Erythroblast (primary cell): ENCODE data around the gene TBX21.

ENCODE experiments used
- DNase-seq, 2 experiments: peaks; one replicate each; lab custom pipeline; 2025; lab: John Stamatoyannopoulos, UW
- GATA1 ChIP-seq: IDR thresholded peaks from 2 replicates; pipeline ENCODE4 v1.6.1; 2011; ENCODE audit warnings: low read depth, mild to moderate bottlenecking, control low read depth, low read length, moderate library complexity
- POLR2A ChIP-seq: IDR thresholded peaks from 2 replicates; pipeline ENCODE4 v1.6.1; 2011; ENCODE audit warnings: mild to moderate bottlenecking, low read length

The TBX21 gene

DNA sequence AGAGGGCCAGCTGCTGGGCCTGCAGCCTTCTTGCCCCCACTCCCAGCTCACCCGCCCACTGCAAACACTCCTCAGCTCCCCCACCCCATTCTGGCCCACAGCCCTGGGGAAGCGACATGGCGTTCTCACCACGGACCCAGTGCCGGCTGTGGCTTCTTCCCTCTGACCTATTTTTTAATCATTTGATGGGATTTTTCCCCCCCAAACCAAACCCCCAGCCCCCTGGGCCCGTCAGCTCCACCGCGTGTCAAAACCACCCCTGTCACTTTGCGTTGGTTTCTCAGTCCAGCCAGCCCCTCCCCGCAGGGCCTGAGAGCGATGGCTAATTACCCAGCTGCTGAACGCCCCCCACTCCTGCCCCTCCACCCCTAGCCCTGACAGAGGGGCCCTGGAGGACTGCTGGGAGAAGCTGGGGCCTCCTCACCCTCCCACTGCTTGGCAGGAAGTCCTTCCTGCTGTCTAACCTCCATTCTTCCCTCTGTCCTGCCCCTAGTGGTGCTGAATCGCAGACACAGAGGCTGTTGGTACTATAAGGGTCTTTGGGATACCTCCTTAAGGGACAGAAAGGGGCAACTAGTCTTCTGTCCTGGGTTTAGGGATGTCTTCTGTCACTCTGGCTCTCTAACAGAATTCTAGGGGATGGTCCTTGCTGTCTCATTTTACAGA is 7.5 kb upstream of the TBX21 start:
- no peak for TF ChIP-seq POLR2A
- TF ChIP-seq GATA1: no peak
- DNase-seq: no peak

DNA sequence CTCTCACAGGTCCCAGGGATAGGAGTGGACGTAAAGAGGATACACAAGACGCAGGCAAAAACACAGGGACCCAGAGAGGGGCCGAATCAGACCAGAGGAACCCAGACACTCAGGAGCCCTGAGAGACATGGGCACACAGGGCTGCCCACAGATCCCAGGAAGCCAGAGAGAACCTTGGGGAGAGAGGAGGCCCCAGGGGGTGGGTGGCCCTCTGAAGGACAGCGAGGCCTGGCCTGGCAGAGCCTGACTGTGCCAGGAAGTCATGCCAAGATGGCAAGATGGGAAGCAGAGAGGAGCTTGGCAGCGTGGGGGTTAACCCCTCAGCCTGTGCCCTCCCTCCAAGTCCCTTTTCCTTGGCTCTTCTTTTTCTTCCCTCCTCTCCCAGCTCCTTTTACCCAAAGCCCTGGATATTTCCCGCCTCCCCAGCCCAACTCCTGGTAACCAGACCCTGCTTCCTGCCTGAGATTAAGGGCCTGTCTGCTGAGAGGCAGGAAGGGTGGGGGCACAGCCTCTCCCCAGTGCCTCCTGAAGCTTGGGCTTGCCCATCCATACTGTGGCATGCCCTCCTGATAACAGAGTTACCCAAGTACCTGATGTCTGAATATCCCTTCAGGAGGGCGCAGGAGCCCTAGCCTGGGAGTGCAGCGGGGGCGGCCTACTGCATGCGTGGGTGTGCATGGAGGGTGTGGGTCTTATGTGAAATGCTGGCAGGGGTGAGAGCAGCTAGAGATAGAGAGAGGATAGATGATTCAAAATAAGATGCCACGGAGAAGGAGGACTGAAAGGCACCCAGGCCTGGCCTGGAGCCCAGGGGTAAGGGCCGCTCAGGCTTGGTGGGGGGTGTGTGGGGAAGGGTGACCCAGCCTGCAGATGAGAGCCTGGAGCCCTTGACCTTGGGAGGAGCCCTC is 6.0 kb upstream of the TBX21 start:
- DNase-seq: no peak
- TF ChIP-seq POLR2A (no peak), GATA1 (no peak)

DNA sequence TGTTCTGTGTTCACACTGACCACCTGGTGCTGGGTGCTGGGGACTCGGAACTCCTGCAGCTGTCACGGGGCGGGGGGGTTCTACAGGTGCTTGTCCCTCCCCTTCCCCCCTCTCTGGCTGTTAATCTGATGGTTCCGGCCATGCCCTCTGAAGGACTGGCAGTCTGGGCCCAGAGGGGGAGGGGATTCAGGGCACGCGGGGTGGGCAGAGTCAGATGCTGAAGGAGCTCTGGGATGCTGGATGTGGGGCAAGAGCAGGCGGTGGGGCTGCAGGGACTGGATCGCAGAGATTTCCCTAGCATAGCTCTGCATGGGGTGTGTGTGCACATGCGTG is 5.4 kb upstream of the TBX21 start:
- DNase-seq: no peak

DNA sequence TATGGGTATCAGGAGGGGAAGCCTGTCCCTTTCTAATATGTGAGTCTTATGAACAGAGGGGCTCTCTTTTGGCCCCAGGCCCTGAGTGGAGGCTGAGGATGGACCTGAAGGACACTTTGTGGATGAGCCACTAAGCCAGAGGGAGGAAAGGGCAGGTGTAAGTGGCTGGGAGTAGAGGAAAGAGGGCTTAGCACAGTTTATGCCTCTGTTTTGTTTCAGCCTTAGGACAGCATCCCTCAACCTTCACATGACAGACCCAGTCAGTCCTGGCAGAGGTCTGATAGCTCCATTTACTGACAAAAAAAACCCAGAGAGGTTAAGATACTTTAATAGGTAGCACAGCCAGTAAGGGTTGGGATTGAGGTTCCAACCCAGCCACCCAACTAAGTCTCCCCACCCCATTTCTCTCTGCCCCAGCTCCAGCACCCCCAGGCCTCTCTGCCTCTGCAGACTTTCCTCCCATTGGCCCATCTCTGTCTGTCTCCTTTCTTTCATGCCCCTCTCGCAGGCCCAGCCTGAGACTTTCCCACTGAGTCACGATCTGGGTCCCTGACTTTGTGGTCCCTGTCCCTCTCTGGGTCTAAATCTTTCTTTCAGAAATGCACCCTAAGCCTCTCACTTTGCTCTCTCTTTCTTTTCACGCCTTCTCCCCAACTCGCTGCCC is 4.7 kb upstream of the TBX21 start:
- no peak for TF ChIP-seq POLR2A
- DNase-seq: no peak

More for the DNA sequence above, 5.4 kb upstream of the TBX21 start:
- TF ChIP-seq GATA1: no peak
- TF ChIP-seq POLR2A: no peak

DNA sequence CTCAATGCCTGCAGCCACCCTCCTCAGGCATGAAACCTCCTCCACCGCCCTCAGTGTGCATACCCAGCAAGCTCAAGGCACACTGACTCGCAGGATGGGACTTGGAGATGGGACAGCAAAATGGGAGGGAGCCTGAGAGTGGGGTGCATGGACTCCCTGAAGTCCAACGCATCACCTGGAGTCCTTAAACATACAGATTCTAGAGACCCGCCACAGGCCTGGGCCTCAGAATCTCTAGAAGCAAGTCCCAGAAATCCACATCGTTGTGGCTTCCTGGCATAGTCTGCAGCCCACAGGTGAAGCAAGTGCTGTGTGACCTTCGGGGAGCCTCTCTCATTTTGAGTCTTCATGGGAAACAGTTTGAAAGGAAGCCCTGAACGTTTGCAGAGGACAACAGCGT is 3.6 kb upstream of the TBX21 start:
- no peak for DNase-seq
- TF ChIP-seq GATA1: no peak
- TF ChIP-seq POLR2A: no peak

DNA sequence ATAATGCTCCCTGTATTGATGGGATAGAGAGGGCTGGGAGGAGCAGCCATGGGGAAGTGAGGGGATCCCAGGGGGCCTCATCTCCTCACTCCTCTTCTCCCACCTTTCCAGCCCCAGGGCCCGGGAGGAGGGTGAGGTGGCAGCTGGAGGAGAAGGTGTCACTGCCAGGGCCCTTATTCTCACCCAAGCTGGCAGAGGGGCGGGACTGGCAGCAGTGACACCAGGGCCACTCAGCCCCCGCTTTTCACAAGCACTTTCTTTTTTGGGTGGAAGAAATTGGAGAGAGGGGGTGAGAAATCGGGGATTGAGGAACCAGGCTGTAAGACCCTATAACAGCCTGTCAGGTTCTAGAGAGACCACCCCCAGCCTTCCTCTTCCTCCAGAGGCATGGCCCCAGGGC is 2.4 kb upstream of the TBX21 start:
- DNase-seq: no peak
- TF ChIP-seq POLR2A (no peak), GATA1 (no peak)

DNA sequence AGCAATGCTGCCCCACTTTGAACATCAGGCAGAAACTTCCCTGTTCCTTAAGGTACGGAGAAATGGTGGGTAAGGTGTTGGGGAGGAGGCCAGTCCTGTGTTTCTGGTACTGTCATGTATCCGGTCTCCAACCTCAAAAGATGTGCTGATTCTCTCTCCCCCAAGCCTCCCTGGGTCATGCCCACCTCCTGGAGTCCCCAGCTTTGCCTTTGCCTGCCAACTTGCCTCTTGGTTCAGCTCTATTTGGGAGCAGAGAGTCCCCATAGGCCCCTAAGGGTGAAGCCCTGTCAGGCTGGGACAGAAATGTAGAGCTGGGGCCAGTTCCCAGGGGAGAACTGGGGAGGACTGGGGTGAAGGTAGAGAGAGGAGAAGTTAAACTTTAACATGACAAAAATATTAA is 1.6 kb upstream of the TBX21 start:
- TF ChIP-seq GATA1: no peak
- TF ChIP-seq POLR2A: no peak
- DNase-seq: no peak

DNA sequence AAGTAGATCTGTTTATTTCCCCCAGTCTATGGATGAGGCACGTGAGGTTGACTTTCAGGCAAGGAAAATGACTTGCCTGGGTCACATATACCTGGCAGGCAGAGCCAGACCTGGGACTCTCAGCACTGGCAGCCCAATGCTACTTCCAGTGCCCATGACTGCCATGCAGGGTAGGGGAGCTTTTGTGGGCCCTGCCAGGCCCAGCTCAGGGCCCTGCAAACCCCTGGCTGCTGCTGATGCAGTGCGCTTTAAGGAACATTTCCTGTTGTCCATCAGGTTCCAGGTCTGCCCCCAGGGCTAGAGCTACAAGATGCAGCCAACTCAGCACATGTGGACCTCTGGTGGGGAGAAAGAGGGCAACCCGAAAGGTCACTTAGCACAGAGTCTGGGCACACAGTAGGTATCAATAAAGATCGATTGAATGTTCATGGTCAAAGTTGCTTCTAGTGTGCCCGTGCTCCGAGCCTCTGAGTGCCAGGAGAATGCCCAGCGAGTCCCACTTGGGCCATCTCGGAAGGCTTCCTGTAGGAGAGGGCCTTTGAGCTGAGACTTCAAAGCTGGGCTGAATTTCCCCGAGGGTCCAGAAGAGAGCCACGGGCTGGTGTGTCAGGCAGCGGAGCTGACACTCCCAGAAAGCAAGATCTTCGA is 513 bp upstream of the TBX21 start:
- DNase-seq: no peak
- TF ChIP-seq GATA1 (no peak), POLR2A (no peak)

DNA sequence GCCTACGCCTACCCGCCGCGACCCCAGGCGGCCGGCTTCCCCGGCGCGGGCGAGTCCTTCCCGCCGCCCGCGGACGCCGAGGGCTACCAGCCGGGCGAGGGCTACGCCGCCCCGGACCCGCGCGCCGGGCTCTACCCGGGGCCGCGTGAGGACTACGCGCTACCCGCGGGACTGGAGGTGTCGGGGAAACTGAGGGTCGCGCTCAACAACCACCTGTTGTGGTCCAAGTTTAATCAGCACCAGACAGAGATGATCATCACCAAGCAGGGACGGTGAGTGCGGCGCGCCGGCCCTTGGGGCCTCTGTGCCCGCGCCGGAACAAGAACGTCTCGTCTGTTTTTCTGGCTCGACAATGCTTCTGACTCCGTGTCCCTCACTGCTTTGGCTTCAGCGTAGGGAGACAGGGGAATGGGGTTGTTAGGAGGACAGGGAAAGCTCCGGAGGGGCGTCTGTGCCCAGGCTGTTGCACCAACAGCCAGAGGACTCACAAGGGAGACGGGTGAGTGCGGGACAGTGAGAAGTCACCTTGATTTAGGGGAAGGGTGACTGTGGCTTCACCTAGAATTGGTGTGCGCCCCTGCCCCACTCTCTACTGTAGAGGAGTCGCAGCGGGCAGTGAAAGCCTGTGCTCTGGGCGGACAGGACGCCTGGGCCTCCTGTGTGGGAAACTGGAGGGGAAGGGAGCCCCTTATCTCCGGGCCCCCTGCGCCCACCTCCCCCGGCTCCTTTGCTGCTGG is 806 bp downstream of the TBX21 start:
- TF ChIP-seq GATA1 (no peak), POLR2A (no peak)
- DNase-seq: no peak

DNA sequence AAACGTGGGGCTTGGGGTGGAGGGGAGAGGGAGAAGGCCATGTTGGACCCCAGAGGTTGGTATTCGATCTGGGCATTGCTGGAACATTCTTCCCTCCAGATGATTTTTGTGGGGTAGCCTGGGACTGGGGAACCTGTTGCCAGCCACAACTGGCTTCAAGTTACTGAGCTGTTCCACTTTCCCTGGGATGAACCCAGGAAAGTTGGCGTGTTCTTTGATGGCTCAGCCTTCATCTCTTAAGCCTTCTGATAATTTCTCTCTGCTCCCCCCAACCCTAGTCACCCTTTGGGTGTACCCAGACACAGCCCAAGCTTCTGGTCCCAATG is 2.1 kb downstream of the TBX21 start:
- TF ChIP-seq POLR2A: no peak
- no peak for TF ChIP-seq GATA1
- DNase-seq: no peak

DNA sequence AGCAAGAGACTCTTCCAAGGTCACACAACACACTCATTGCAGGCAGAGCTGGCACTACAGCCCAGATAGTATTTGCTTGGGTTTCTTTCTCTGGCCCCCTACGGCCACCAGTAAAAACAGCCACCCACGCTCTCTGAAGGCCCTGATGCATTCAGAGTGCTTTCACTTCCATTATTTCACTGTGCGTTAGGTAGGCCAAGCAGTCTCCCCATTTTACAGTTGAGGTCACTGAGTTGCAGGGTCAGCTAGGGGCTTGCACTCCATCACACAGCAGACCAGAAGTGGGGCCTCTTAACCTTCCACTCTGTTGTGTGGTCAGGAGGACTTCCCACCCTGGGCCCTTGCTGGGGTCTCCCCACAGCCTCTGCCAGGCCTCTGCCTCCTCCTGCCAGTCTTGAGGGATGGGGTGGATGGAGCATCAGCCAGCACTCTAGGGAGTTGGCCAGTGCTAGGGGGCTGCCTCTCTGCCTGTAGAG is 2.5 kb downstream of the TBX21 start:
- DNase-seq: no peak

DNA sequence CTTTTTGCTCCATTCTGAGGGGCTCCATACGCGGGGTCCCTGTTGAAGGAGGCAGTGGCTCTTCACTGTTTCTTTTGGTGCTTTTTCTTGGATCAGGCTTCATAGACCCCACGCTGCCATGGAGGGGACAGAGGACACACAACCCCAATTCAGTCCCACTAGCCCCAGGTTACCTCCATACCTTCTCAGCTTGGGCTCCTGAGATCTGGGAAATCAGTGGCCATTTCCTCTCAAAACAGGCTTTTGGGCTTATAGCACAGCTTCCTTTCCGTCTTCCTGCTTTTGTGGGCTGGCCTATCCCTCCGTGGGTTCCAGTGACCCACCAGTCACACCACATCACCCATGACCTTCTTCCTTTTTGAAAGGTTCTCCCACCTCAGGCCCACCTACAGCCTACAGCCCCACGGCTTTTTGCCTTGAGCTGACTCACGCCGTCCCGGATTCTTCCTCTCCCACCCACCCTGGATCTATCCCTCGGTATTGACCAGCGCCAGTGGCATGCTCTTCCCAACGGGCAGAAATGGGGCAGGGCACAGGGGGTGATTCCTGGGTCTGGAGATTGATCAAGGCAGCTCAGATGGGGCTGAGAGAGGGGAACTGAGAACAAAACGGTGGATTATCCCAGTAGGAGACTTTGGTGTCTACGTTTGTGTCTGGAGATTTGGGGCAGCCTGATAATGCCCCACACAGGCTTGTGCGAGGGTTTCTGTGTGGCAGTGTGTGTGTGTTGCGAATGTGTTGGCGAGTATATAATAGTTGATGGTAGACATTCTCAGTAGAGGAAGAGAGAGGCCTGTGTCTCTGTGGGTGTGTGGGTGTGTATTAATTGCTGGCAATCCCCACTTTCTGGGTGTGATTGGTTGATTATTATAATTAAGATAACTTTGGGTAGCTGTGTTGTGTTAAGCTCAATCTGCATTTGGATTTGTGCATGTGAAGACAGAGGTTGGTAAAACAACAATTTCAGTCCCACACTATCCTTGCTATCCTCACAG is 3.8 kb downstream of the TBX21 start:
- no peak for TF ChIP-seq GATA1
- TF ChIP-seq POLR2A: no peak

More for the DNA sequence above, 2.5 kb downstream of the TBX21 start:
- no peak for TF ChIP-seq GATA1
- TF ChIP-seq POLR2A: no peak

DNA sequence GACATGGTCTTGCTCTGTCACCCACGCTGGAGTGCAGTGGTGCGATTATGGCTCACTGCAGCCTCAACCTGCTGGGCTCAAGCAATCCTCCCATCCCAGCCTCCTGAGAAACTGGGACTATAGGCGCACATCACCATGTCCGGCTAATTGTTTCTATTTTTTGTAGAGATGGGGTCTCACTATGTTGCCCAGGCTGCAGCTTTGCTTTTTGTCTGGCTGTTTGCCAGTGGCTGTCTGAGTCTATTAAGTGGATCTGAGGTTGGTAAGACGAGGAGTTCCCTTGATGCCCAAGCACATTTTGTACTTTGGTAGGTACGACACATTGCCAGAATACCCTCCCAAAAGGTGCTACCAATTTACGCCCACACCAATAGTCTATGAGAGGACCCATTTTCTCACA is 5.1 kb downstream of the TBX21 start:
- no peak for TF ChIP-seq GATA1
- no peak for TF ChIP-seq POLR2A
- DNase-seq: no peak

More for the DNA sequence above, 3.8 kb downstream of the TBX21 start:
- no peak for DNase-seq
